A172 (cell line): ENCODE measurements around the gene PRAMEF20. TPM values are rescaled to one million over a fixed set of nuclear protein-coding genes. Genes with fewer than 3 reads are reported as not detected.

Source experiments
- DNase-seq: peaks from one replicate; pipeline ENCODE4 v3.0.0-alpha.2; 2015; ENCODE audit warnings: low spot score
- total RNA-seq: library from RNA; depleted of rRNA; stranded (reverse); fragments of >200 nt; shearing (Covaris generic); gene quantifications from 2 replicates; pipeline ENCODE4 v1.2.3, GENCODE V29; 2014; rRNA removed

PRAMEF20 gene
- total RNA-seq, 1 experiment from 2014 or later: not detected

- DNase-seq: no peak
Measured at GRCh38 chr1:13462682-13463081, 52.4 kb downstream of the PRAMEF20 start.

- no peak for DNase-seq
Measured at GRCh38 chr1:13465515-13465914, 55.3 kb downstream of the PRAMEF20 start.

- no peak for DNase-seq
Measured at GRCh38 chr1:13469343-13469742, 59.1 kb downstream of the PRAMEF20 start.

Other genes with a start within 250 kb of the PRAMEF20 start
- gene HNRNPCL4, start 244.8 kb upstream of the PRAMEF20 start, total RNA-seq: not detected in 2 replicates
- gene PRAMEF9, start 238.6 kb upstream of the PRAMEF20 start, total RNA-seq: not detected in 2 replicates
- not detected in 2 replicates for gene PRAMEF13, start 209.0 kb upstream of the PRAMEF20 start, total RNA-seq
- not detected in 2 replicates for gene PRAMEF18, start 184.3 kb upstream of the PRAMEF20 start, total RNA-seq
- not detected in 2 replicates for gene PRAMEF5, start 156.3 kb upstream of the PRAMEF20 start, total RNA-seq
- not detected in 2 replicates for gene PRAMEF8, start 125.3 kb upstream of the PRAMEF20 start, total RNA-seq
- gene PRAMEF33, start 106.9 kb upstream of the PRAMEF20 start, total RNA-seq: not detected in 2 replicates
- not detected in 2 replicates for gene PRAMEF15, start 94.9 kb upstream of the PRAMEF20 start, total RNA-seq
- gene PRAMEF14, start 63.3 kb upstream of the PRAMEF20 start, total RNA-seq: not detected in 2 replicates
- gene PRAMEF19, start 38.5 kb upstream of the PRAMEF20 start, total RNA-seq: not detected in 2 replicates
- not detected in 2 replicates for gene PRAMEF17, start 20.8 kb upstream of the PRAMEF20 start, total RNA-seq
- gene LRRC38, start 103.6 kb downstream of the PRAMEF20 start, total RNA-seq: not detected in 2 replicates
- gene PDPN, start 173.4 kb downstream of the PRAMEF20 start, total RNA-seq: not detected in 2 replicates